ENCODE results near the gene BBOF1.
A peak's percentile ranks its signal among the peaks of the same experiment; 100 is the strongest.

The BBOF1 gene

DNA sequence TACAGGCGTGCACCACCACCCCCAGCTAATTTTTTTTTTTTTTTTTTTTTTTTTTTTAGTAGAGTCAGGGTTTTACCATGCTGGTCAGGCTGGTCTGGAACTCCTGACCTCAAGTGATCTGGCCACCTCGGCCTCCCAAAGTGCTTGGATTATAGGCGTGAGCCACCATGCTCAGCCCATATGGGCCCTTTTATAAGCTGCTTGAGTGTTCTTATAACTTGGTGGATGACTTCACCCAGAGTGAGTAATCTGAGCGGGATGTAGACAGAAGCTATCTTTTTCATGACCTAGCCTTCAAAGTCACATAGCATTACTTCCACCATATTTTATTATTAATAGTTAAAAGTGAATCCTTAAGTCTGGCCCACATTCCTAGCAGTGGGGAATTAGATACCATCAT, 16.4 kb downstream of the BBOF1 start:
- DNase-seq = no peak

DNA sequence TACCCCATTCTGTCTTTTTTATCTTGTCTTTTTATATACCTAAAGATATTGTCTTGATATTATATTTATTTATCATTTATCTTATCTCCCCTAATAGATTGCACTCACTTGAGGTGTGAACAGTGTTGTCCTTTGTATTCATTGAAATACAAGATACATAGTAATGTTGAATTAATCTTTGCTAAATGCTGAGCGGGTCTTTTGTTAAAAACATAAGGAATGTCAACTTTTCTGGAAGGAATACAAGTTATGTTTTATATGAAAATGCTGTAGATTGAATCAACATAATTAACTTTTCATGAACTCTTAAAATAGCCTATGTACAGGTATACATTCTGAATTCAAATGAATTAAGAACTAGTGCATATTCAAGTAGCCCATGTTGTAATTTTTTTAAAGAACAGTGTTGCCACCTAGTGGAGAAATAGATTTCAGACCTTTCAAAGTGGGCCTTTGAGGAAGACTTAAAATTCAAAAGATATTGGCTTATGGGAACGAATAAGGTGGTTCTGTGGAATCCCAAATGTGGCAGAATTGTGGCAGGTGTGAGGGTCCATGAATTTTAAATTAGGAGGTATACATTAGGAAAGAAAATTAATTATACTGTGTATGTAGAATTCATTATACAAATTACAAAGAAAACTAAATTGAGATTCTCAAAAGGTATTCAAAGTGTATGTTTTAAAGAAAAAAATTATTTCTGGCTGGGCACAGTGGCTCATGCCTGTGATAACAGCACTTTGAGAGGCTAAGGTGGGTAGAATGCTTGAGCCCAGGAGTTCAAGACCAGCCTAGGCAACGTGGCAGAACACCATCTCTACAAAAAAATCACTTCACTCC, 19.1 kb downstream of the BBOF1 start:
- no peak for DNase-seq

DNA sequence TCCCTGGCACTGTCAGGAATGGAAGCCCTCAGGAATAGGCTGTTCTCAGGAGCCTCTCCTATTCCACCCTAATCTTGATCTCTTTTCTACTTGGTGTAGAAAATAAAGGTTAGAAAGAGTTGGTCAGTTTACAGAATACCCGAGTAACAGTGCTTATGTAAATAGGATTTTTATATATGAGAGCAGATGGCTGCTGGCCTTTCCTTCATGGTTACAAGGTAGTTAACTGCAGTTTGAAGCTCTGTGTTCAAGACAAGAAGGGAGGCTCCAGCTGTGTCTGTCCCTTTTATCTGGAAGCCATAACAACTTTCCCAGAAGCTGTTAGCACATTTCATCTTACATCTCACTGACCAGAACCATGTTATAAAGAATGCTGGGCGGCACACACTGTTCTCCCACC, 23.1 kb downstream of the BBOF1 start:
- DNase-seq = no peak

DNA sequence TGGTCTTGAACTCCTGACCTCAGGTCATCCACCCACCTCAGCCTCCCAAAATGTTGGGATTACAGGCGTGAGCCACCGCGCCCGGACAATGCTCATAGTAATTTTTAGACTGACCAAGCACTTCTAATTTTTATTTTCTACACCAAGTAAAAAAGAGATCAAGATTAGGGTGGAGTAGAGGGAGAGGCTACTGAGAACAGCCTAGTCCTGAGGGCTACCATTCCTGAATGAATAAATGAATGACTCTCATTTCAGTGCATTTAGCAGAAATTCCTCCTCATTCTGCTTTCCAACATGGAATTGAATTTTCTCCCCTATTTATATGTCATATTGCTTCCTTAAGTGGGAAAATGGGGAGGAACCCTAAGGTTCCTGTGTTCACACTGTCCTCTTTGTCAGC, 26.4 kb downstream of the BBOF1 start:
- no peak for DNase-seq

DNA sequence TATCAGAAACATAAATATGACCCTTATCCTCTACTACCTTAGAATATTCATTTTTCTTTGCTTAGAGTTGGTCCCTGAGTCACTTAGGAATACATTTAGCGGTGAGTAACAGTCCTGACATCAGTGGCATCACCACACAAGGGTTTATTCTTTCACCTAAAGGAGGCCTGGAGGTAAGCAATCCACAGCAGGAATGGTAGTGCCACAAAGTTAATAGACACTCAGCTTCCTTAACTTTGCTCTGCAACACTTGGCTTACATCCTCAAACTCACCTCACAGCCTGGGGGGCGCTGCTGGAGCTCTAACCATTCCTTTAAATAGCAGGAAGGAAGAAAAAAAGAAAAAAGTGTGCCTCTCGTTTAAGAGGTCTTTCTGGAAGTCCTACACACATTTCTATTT, 29.1 kb downstream of the BBOF1 start:
- no peak for DNase-seq

DNA sequence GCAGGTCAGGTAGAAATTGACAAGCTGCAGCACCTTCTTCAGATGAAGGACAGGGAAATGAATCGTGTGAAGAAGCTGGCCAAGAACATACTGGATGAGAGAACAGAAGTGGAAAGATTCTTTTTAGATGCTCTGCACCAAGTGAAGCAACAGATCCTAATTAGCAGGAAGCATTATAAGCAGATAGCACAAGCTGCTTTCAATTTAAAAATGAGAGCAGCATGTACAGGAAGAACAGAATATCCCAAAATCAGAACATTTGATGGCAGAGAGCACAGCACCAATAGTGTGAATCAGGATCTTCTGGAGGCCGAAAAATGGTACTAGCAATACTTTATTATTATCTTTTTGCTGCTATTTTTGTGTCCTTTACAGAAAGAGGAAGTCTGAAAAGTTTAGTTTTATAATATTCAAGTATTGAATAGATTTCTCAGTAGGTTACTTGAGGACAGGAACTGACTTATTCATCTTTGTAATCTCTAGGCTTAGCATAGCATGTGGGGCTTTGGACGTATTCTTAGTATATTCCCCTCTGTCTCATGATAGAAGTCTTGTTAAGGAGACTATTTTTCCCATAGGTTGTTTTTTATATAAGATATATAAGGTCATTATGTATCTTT, 30.8 kb downstream of the BBOF1 start:
- no peak for DNase-seq

DNA sequence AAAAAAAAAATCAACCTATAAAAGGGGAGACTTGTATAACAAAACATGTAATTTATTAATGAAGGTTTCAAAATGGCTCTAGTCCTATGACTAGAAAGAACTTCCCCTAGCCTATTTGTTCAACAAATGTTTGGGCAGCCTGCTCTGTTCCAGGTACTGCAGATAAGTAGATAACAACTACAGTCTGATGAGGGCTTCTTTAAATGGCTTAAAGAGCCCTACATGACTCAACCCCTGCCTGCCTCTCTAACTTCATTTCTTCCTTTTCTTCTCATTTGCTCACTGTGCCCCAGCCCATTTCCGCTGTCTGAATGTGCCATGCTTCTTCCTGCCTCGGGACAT, 43.6 kb downstream of the BBOF1 start:
- no peak for DNase-seq

DNA sequence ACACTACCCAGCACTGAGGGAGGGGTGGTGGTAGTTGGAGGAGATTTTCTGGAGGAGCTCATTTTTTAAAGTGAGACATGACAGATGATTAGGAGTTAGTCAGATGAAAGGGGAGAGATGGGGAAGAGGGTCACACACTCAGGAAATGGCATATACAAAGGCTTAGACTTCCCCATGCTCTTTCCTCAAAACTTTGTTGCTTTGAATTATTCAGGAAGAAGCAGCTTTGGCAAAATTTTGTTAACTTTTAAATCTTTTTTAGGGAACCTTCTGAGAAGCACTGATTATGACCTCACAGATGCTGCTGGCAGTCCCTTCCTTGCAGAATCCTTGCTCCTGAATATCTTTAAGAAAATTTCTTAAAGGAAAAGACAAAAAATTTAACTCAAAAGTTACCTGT, 45.3 kb downstream of the BBOF1 start:
- DNase-seq = no peak

DNA sequence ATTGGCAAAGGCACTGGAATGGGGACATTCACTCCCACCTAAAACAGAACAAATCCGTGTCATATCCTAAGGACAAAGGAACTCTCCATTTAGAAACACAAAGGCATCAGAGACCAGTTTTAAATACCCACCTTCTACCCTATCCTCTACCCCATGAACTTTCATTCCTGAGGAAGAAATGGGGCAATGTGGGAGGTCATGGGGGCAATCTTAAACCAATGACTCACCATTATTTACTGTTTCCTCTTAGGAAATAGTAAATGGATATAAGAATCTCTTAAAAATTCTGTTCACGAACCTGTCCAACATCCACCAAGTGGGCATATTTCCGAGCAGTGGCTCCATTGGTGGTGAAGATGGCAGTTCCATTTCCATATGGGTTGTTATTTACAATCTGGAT, 45.7 kb downstream of the BBOF1 start:
- no peak for DNase-seq

DNA sequence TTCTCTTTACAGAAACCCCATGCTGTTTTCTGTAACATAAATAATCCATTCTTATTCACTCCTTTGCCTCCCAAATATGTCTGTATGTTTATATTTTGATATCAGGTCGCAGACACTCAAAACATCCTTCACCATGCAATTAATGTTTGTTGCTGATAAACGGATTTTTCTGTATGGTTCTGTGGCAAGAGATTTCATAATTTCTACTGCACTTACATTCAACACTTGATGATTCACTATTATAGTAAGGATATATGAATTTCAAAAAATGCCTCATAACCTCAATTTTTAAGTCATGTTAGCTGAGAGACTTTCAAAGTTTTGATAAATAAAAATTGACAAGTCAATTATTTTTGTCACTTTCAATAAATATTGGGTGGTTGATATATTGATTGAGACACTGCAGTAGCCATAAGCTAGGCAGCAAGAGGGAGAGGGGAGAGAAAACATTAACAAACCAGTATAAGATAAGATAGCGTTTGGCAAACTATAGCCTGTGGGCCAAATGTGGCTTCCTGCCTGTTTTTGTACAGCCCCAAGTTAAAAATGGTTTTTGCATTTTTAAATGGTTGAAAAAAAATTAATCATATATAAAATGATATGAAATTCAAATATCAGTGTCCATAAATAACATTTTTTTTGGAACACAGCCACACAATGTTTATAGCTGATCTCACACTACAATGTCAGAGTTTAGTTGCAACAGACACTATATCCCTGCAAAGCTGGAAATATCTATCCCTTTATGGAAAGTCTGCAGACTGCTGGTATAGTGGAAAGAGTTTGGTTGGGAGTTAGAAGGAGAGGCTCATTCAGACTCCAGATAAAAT, 46.8 kb downstream of the BBOF1 start:
- DNase-seq = no peak

DNA sequence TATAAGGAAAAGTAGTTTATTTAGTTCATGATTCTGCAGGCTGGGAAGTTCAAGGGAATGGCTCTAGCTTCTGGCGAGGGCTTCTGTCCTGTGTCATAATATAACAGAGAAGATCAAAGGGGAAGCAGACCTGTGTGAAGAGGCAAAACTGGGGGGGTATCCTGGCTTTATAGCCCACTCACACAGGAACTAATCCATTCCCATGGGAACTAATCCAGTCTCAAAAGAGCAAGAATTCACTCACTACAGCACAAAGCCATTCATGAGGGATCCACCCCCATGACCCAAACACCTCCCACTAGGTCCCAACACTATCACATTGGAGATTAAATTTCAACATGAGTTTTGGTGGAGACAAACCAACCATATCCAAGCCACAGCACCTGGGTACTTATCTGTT, 58.3 kb downstream of the BBOF1 start:
- DNase-seq = no peak

DNA sequence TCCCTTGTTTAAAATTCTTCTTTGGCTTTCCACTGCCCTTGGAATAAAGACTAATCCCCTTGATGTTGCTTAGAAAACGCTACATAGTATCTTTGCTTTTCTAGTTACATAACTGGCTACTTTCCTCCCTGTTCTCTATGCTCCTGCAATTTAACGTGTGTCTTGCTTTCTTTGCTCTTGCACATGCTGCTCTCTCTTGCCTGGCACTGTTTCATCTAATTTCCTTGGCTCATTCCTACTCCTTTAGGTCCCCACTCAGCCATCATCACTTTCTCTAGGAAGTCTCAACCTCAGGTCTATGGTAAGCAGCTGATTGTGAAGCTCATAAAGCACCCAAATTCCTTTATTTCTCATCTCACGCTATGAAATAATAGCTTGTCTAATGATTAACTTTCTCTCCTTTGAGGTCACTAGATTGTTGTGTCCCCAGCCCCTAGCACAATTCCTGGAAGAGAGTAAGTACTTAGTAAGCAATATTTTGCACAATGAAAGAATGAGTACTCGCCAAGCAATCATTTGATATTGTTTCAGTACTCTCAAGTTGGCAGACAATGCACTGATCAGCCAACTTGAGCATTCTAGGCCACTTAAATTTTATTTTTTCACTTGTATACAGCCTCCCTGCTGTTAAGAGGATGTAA, 61.8 kb downstream of the BBOF1 start:
- DNase-seq = no peak

DNA sequence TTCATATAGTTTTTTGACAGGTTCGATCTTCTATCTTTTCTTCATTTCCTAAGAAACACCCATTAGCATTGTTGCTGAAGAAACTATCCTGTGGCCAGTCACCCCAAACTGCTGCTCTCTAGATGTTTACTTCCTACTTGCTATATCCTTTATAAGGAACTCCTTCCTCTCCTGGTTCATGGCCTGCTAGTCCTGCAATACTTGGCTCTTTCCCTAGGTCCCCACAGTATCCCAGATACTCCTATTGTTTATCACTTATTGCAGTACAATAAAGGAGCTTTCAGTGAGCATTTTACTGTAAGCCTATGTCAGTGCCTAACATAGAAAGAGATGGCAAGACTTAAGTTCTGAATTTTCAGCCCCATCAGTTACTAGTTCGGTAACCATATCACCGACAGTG, 62.3 kb downstream of the BBOF1 start:
- DNase-seq = no peak

DNA sequence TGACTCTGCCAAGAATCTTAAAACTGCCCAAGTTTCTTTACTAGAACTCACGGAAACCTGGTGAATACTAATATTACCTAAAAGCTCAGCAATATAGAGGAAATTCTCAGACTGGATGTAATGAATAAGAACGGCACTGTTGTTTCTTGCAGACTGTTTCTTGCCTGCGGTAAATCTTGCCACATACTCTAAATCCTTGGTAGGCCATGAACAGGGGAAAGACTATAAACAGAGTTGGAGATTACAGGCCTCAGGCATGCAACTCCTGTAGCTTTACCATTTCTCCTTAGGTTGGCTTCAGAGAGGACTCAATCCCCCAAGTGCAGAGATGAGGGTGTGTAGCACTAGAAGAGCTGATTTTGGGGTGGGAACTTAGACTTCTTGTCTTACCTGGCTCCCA, 64.0 kb downstream of the BBOF1 start:
- DNase-seq = no peak

DNA sequence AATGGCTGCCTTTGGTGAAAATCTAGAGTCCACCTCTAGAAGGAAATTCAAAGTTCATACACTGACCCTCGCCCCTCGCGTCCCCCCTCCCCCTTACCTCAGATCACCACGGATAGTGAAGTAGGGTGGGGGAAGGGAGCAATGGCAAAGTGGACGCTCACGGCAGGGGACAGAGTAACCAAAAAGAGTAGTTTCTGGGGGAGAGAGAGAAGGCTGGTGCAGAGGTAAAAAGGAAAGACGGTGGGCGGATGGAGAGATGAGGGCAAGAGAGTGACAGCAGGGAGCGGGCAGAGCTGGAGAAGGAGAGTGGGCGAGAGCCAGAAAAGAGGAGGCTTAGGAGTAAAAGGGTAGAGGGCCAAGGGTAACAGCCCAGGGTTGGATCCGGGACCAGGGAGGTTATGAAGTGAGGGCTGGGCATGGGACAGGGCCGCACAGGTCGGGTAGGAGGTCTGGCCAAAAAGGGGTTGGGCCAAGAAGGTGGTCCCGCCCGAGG, 64.7 kb downstream of the BBOF1 start:
- no peak for DNase-seq

DNA sequence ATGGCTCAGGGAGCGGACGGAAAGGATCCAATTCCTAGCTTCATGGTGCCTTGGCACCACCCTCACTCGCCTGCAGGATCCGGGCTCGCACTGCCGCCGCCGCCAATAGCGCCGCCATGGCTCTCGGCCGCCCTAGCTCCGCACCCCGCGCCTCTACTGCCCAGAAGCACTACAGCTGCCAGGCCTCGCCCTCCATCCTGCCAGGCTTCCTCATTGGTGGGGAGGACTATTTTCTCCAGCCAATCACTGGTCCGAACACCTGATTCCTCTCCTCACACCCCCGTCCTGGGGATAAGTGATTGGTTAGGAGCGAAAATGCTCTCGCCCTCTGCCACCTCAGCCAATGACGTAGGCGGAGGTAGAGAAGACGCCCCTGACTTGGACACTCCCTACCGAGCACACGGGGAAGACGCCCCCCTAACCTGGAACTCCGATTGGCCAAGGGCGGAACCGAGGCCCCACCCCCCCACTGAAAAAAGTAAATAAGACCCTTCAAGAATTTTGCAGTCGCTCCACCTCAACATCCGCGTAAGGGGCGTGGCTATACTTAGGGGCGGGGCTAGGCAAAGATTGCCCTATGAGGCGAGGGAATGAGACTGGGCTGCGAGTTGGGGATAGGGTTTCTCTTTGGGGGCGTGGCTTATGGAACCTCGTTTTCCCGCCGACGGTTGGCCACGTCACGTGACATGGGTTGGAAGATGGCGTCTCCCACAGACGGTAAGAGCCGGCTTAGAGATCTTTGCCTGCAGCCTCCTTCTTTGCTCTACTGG, 65.3 kb downstream of the BBOF1 start, which contains the start of the genes ALDH6A1 and LIN52:
ALDH6A1 (minus strand) TSS at position 177 of the 770 bp plus-strand sequence; CDS start at position 118, 59 bp downstream.
LIN52 (plus strand) TSS at position 680 of the 770 bp plus-strand sequence; CDS start at position 699, 19 bp downstream.
- peak; percentile 100 for DNase-seq

DNA sequence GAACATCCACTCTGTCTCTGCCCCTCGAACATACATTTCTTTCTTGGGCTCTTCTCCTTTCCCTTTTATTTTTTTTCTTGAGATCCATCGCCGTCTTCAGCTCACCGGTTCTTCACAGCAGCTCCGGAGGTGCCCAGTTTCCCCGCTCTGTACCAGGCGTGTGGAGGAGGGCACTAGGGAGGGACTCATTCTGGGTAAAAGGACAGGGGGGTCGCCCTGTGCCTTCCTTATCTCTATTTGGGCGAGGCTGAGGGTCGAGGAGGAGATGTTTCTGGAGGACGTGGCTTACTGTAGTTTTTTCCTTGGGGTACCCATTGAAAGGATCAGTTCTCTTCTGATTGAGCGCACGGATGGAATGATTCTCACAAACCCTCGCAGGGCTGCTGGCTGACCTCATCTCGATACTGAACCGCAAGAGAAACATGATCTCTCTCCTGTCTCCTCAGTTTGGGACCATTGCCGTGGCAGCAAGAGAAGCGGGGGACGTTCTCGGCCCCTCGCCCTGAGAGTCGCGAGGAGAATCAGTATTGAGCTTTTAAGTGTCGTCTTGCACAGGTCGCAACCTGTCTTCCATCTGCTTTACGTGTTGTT, 66.0 kb downstream of the BBOF1 start:
- peak; percentile 57 for DNase-seq

DNA sequence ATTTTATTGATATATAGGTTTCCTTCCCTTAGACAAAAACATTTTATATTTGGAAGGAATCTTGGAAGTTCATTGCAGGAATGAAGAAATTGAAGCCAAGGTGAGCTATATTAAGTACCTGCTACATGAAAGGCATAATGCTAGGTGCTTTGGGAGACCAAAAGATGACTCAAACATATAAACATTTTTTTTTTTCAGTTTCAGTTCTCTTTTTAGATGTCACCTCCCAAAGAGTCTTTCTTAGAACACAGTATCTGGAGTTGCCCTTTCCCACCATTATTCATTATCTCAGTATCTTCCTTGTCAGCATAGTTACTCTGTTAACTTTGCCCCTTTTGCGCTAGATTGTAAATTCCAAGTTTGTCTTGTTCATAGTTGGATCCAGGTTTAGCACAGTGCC, 66.7 kb downstream of the BBOF1 start:
- no peak for DNase-seq

DNA sequence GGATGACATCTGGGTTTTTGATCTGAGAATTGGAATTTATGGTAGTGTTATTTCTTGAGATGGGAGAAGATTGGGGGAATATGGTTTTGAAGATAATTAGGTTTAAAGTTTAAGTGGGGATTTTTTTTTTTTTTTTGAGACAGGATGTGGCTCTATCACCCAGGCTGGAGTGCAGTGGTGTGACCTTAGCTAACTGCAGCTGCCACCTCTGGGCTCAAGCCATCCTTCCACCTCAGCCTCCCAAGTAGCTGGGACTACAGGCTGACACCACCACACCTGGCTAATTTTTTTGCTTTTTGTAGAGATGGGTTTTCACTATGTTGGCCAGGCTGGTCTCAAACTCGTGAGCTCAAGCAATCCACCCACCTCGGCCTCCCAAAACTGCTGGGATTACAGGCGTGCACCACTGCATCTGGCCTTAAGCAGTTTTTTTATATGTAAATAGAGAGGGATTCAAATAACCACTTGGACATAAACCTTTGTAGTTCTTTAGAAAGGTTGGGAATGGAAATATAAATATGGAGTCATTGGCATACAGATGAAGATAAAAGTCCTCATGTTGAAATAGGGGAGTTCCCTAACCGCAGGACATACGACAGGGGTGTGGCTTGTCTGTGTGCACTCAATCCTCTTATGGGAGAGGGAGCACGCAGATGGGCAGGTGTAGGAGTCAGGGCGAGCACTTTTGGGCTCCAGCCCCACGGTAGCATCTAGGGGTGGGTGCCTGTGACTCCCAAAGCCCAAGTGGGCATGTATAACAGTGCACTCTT, 70.3 kb downstream of the BBOF1 start:
- DNase-seq = no peak

DNA sequence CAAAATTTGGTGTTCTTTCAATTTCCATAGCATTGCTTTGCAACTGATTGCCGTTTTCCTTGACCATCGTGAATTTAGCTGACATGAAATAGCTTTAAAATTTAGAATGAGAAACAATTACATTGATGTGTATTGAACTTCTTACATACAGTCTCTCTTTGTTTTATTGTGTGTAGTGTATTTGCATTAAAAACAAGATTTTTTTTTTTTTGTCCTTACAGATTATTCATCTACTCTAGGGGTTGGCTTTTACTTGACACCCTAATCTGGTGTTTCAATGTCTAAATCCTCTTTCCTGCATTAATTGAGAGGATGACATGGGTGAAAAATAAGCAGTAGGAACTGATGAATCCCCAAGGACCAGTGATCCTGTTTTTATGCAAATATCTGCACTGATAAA, 86.2 kb downstream of the BBOF1 start:
- DNase-seq = no peak

DNA sequence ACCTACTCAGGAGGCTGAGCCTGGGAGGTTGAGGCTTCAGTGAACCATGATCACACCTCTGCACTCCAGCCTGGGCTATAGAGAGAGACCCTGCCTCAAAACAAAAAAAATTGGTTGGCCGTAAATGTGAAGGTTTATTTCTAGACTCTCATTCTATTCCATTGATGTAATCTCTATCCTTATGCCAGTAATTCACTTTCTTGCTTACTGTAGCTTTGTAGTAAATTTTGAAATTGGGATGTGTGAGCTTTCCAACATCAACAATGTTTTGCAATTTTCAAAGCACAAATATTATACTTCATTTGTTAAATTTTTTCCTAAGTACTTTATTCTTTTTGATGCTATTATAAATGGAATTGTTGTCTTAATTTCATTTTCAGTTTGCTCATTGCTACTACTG, 90.2 kb downstream of the BBOF1 start:
- DNase-seq = no peak
